HEK293 (cell line): ENCODE results near the gene DNAL4.

Experiments used
- CTCF ChIA-PET: fragments of 350-600 bp; formaldehyde crosslinking; extraction: SDS; loops from one replicate; lab custom pipeline; 2021; ENCODE audit warnings: antibody characterized with exemption; lab: Yijun Ruan, JAX
- POLR2A ChIA-PET: fragments of 300-600 bp; formaldehyde crosslinking; extraction: SDS; loops from one replicate; lab custom pipeline; 2020; ENCODE audit warnings: antibody characterized with exemption, inconsistent platforms; lab: Yijun Ruan, JAX
- H3K27ac ChIP-seq: fragments of 200-500 bp; sonication (Bioruptor generic); 2 replicates; pipeline ENCODE4 v1.5.1; 2014; ENCODE audit warnings: low read depth, low read length, control low read depth, inconsistent platforms; ENCODE audit errors: extremely low read depth
- H3K36me3 ChIP-seq, 2 experiments: fragments of 200-500 bp in 1 of 2; sonication (Bioruptor generic) in 1 of 2; 1 replicate in 1 of 2; 2 replicates in 1 of 2; pipeline ENCODE4 v1.5.1; 2014 to 2017; ENCODE audit warnings: inconsistent platforms in 2 of 2, low read length in 2 of 2; ENCODE audit not compliant: control insufficient read depth in 2 of 2, insufficient read depth in 1 of 2
- H3K4me1 ChIP-seq: fragments of 200-500 bp; sonication (Bioruptor generic); 2 replicates; pipeline ENCODE4 v1.5.1; 2014; ENCODE audit warnings: mild to moderate bottlenecking, low read length, inconsistent platforms; ENCODE audit not compliant: control insufficient read depth, insufficient read depth
- H3K4me3 ChIP-seq: 2 replicates; pipeline ENCODE4 v1.5.1; 2011; ENCODE audit warnings: low read depth, mild to moderate bottlenecking, control low read depth, low read length, moderate library complexity
- H3K9me3 ChIP-seq: fragments of 200-500 bp; sonication (Bioruptor generic); 2 replicates; pipeline ENCODE4 v1.5.1; 2014; ENCODE audit warnings: low read depth, low read length, inconsistent platforms; ENCODE audit not compliant: control insufficient read depth, insufficient read depth
- BCL11A ChIP-seq: fragments of 450-650 bp; formaldehyde crosslinking; IDR thresholded peaks from 2 replicates; pipeline ENCODE4 v1.5.1; 2016; ENCODE audit warnings: low read depth, missing biosample characterization, missing genetic modification characterization
- GLI2 ChIP-seq: fragments of 450-650 bp; formaldehyde crosslinking; IDR thresholded peaks from 2 replicates; pipeline ENCODE4; 2017; ENCODE audit warnings: missing biosample characterization, missing genetic modification characterization, low read depth, borderline replicate concordance
- HOXD13 ChIP-seq: sonication (generic); formaldehyde crosslinking; IDR thresholded peaks from 2 replicates; pipeline ENCODE4 v1.8.0; 2022; ENCODE audit warnings: missing genetic modification reagents, borderline replicate concordance
- KLF1 ChIP-seq: fragments of 450-650 bp; formaldehyde crosslinking; IDR thresholded peaks from 2 replicates; pipeline ENCODE4 v1.5.1; 2016; ENCODE audit warnings: missing biosample characterization, missing genetic modification characterization
- PATZ1 ChIP-seq: fragments of 450-650 bp; formaldehyde crosslinking; IDR thresholded peaks from 2 replicates; pipeline ENCODE4 v1.5.1; 2016; ENCODE audit warnings: missing biosample characterization, missing genetic modification characterization
- TSHZ1 ChIP-seq: fragments of 450-650 bp; formaldehyde crosslinking; IDR thresholded peaks from 2 replicates; pipeline ENCODE4 v1.5.1; 2016; ENCODE audit warnings: missing biosample characterization, missing genetic modification characterization, borderline replicate concordance
- ZBTB20 ChIP-seq: fragments of 450-650 bp; formaldehyde crosslinking; IDR thresholded peaks from 2 replicates; pipeline ENCODE4 v1.5.1; 2016; ENCODE audit warnings: missing biosample characterization, missing genetic modification characterization
- ZFP41 ChIP-seq: fragments of 450-650 bp; formaldehyde crosslinking; IDR thresholded peaks from 2 replicates; pipeline ENCODE4 v1.5.1; 2016; ENCODE audit warnings: missing biosample characterization, missing genetic modification characterization, borderline replicate concordance
- ZNF114 ChIP-seq: fragments of 450-650 bp; formaldehyde crosslinking; IDR thresholded peaks from 2 replicates; pipeline ENCODE4 v1.5.0; 2017; ENCODE audit warnings: missing biosample characterization, missing genetic modification characterization
- ZNF121 ChIP-seq: fragments of 450-650 bp; formaldehyde crosslinking; IDR thresholded peaks from 2 replicates; pipeline ENCODE4 v1.5.1; 2016; ENCODE audit warnings: missing biosample characterization, missing genetic modification characterization
- ZNF138 ChIP-seq: fragments of 450-650 bp; formaldehyde crosslinking; IDR thresholded peaks from 2 replicates; pipeline ENCODE4 v1.5.1; 2016; ENCODE audit warnings: missing biosample characterization, missing genetic modification characterization, borderline replicate concordance
- ZNF146 ChIP-seq: fragments of 450-650 bp; formaldehyde crosslinking; IDR thresholded peaks from 2 replicates; pipeline ENCODE4 v1.5.1; 2016; ENCODE audit warnings: missing biosample characterization, missing genetic modification characterization
- ZNF19 ChIP-seq: fragments of 450-650 bp; formaldehyde crosslinking; IDR thresholded peaks from 2 replicates; pipeline ENCODE4; 2016; ENCODE audit warnings: missing biosample characterization, missing genetic modification characterization, low read depth
- ZNF221 ChIP-seq: fragments of 450-650 bp; formaldehyde crosslinking; IDR thresholded peaks from 2 replicates; pipeline ENCODE4 v1.5.1; 2017; ENCODE audit warnings: missing biosample characterization, missing genetic modification characterization, borderline replicate concordance
- ZNF23 ChIP-seq: fragments of 450-650 bp; formaldehyde crosslinking; IDR thresholded peaks from 2 replicates; pipeline ENCODE4 v1.5.1; 2016; ENCODE audit warnings: missing biosample characterization, missing genetic modification characterization, borderline replicate concordance
- ZNF24 ChIP-seq: fragments of 450-650 bp; formaldehyde crosslinking; IDR thresholded peaks from 2 replicates; pipeline ENCODE4 v1.5.1; 2016; ENCODE audit warnings: missing biosample characterization, missing genetic modification characterization
- ZNF248 ChIP-seq: fragments of 450-650 bp; formaldehyde crosslinking; IDR thresholded peaks from 2 replicates; pipeline ENCODE4 v1.5.1; 2017; ENCODE audit warnings: missing biosample characterization, missing genetic modification characterization
- ZNF335 ChIP-seq: fragments of 450-650 bp; formaldehyde crosslinking; conservative IDR thresholded peaks from 2 replicates; pipeline ENCODE4 v1.5.1; 2016; ENCODE audit warnings: missing biosample characterization, missing genetic modification characterization
- ZNF350 ChIP-seq: fragments of 450-650 bp; formaldehyde crosslinking; IDR thresholded peaks from 2 replicates; pipeline ENCODE4 v1.5.0; 2017; ENCODE audit warnings: missing biosample characterization, mild to moderate bottlenecking, missing genetic modification characterization
- ZNF514 ChIP-seq: fragments of 450-650 bp; formaldehyde crosslinking; IDR thresholded peaks from 2 replicates; pipeline ENCODE4 v1.5.1; 2016; ENCODE audit warnings: missing biosample characterization, missing genetic modification characterization
- ZNF623 ChIP-seq: fragments of 450-650 bp; formaldehyde crosslinking; IDR thresholded peaks from 2 replicates; pipeline ENCODE4 v1.5.1; 2016; ENCODE audit warnings: missing biosample characterization, missing genetic modification characterization
- ZNF629 ChIP-seq: fragments of 450-650 bp; formaldehyde crosslinking; IDR thresholded peaks from 2 replicates; pipeline ENCODE4 v1.5.1; 2017; ENCODE audit warnings: missing biosample characterization, missing genetic modification characterization
- ZNF645 ChIP-seq: fragments of 450-650 bp; formaldehyde crosslinking; IDR thresholded peaks from 2 replicates; pipeline ENCODE4; 2016; ENCODE audit warnings: missing biosample characterization, missing genetic modification characterization
- ZNF658 ChIP-seq: fragments of 450-650 bp; formaldehyde crosslinking; IDR thresholded peaks from 2 replicates; pipeline ENCODE4; 2016; ENCODE audit warnings: missing biosample characterization, missing genetic modification characterization
- ZNF776 ChIP-seq: fragments of 450-650 bp; formaldehyde crosslinking; IDR thresholded peaks from 2 replicates; pipeline ENCODE4 v1.5.0; 2017; ENCODE audit warnings: missing biosample characterization, missing genetic modification characterization, borderline replicate concordance

Gene DNAL4

DNA sequence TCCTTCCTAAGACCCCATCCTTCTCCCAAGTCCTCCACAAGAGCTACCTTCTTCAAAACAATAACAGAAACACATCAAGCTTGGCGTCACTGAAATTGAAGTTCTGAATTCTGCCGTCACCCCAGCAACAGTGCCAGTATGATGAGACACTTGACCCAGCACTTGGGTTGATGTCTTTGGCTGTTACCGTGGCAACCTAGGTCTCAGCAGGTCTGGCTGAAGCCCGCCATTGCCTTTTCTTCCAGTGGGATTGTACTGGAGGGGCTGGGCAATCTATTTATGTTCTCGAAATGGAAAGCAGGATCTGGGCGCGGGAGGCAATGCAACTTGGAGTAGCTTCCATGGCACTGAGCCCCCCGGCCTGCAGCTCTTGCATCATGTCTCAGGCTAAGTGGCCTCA lies 26.1 kb upstream of the DNAL4 start (continued):
- no peak for TF ChIP-seq ZNF335 (tag by site-specific recombination)
- no peak for TF ChIP-seq ZNF19 (tag by site-specific recombination)
- no peak for TF ChIP-seq ZNF221 (tag by site-specific recombination)
- TF ChIP-seq ZNF514 (tag by site-specific recombination): no peak
- TF ChIP-seq KLF1 (tag by site-specific recombination): no peak

DNA sequence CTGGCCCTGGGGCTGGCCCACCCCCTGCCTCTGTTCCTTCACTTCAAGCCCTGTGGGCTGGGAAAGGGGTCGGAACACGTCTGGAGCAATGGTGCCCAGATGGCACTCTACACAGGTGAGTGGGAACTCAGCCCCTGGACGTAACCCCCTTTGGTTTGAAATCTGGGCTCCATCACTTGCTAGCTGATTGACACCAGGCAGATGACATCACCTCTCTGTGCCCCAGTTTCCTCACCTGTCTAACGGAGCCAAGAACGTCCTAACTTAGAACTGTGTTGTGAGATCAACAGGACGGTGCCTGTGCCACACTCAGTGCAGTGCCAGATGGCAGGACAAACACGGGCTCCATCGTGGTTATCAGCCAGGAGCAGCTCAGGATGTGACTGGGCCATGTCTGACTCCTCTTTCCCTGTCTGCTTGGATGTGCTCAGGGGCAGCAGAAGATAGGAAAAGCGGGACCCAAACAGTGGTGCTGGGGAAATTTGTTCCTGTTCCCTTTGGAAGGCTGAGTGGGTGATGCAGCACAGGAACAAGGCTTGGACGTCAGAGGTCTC lies 25.5 kb upstream of the DNAL4 start:
- H3K36me3 ChIP-seq: no peaks in the 10 kb centered on the region
- H3K9me3 ChIP-seq: no peaks in the 10 kb centered on the region
- TF ChIP-seq ZNF248 (tag by site-specific recombination) (no peak), ZNF146 (tag by site-specific recombination) (no peak), ZNF776 (tag by site-specific recombination) (no peak), ZFP41 (no peak), ZNF138 (no peak), PATZ1 (tag by site-specific recombination) (no peak), ZNF23 (tag by site-specific recombination) (no peak), ZNF121 (no peak), ZNF645 (tag by site-specific recombination) (no peak), ZNF629 (tag by site-specific recombination) (no peak), BCL11A (no peak), ZBTB20 (tag by site-specific recombination) (no peak), HOXD13 (no peak), ZNF623 (tag by site-specific recombination) (no peak), ZNF350 (tag by site-specific recombination) (no peak), GLI2 (tag by site-specific recombination) (no peak), ZNF24 (tag by site-specific recombination) (no peak), ZNF658 (no peak), ZNF114 (tag by site-specific recombination) (no peak)
- no peak overlapping the region for H3K4me3 ChIP-seq
- ChIA-PET CTCF (interaction anchor here (1.5 kb wide), 1 partner anchor 50 kb away, joined by 3 read pairs; no protein-coding TSS in a partner anchor), POLR2A (no interaction called here)
- H3K4me1 ChIP-seq: no peaks in the 10 kb centered on the region
- H3K27ac ChIP-seq: no peak overlapping the region

DNA sequence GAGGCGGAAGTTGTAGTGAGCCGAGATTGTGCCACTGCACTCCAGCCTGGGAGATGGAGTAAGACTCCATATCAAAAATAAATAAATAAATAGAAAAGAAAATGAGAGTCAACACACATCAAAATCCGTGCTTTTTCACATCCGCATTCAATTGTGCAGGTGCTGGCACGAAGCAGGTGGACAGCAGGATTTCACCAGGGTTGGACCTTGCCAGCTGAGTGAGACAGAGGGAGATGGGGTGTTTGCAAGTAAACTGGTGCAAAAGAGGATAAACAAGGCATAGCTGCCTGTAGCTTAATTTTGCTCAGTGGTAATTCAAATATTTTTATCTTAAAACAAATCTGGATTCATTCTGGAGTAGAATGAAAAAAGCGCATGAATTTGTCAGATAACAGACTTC lies 23.3 kb upstream of the DNAL4 start:
- Histone ChIP-seq H3K4me1 (no peaks in the 10 kb centered on the region), H3K4me3 (no peak overlapping the region), H3K9me3 (no peaks in the 10 kb centered on the region), H3K36me3 (no peaks in the 10 kb centered on the region; a peak in 1 of 3 replicates), H3K27ac (no peak overlapping the region)
- POLR2A ChIA-PET: no interaction called here
- TF ChIP-seq TSHZ1 (tag by site-specific recombination): no peak
- CTCF ChIA-PET: interaction anchor here (1.4 kb wide), 1 partner anchor 32 kb away, joined by 3 read pairs; no protein-coding TSS in a partner anchor
